NCI-H2227 (cell line): ENCODE results near the gene FBP2.
"Not testable (repeated sequence)": the region's sequence is repeated elsewhere in the genome, so short reads cannot be mapped to it uniquely, and the experiment has no call there.

Source experiments
- DNase-seq: peaks from one replicate; lab custom pipeline; 2025; ENCODE audit not compliant: unreplicated experiment; lab: John Stamatoyannopoulos, UW

The FBP2 gene

GRCh38 chr9:94564279-94564678 is 29.3 kb downstream of the FBP2 start:
- DNase-seq, result not testable (repeated sequence)

GRCh38 chr9:94563548-94563947 is 30.1 kb downstream of the FBP2 start:
- no peak for DNase-seq

DNA sequence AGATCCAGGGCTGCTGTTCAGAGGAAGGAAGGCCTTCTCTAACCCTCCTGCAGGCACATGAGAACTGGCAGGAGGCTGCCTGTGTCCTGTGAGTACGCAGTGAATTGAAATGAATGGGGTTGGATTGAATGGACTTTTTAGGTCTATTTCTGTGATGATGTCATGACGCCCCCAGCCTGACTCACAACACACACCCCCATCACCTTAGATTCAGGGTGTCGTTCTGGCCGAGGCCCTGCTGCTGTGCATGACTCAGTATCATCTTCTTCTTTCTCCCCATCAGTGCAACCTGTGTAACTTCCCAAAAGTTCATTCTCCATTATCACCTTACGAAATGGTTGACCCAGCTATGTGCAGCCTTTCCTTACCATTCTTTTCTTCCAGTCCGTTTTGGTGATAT is 33.4 kb downstream of the FBP2 start:
- no peak for DNase-seq

DNA sequence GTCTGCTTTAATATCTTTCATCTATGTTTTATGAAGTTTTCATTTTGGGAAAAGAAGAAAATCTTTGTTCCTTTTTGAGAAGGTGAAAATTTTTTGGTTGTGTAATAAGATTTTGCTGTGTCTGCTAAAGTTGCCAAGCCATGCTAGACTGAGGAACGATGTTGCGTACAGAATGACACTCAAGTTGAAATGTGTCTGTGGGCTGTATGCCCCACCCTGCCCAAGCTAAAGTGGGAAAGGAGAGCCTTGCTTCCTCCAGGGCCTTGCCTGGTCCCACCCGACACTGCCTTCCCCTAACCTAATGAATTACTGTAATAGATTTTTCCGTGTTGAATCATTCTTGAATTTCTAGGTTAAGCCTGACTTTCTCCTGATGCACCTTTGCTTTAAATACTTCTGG is 36.2 kb downstream of the FBP2 start:
- no peak for DNase-seq

DNA sequence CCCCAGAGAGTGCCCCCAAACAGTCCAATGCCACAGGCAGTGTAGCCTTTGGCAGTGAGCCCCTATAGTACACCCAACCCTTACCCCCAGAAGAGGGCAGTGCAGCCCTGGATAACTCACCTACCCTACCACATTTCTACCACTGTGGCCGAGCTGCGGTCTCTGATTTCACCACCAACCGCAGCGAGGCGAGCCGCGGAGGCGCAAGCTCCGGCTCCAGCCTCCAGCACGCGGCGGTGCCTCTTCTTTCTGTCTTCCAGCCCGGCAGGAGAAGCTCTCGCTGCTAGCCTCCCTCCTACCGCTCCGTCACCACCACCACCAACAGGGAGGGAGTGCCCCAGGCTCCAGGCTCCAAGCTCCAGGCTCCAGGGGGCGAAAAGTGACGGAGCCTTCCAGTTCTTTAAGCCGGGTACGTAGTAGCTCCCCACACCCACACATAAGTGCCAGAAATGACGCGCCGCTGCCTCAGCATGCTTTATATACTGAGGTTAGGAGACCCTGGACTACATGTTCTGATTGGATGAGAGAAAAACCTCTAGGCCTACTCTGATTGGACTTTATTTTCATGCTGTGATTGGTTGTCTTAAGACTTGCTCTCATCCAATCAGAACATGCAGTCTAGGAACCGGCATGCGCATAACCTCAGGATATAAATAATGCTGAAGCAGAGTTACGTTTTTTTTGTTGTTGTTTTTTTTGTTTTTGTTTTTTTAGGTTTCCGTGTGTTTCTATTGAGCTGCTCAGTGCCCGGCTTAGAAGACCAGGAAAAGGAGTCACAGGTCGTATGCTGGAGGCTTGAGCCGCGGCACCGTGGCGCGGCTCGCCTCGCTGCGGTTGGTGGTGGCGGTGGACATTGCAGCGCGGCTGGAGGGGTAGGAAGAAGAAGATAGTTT is 38.9 kb downstream of the FBP2 start, which contains the start of gene PCAT7:
TSS of gene PCAT7 (plus strand) at position 645 of the 893 bp plus-strand sequence.
- peak; percentile 85 for DNase-seq

DNA sequence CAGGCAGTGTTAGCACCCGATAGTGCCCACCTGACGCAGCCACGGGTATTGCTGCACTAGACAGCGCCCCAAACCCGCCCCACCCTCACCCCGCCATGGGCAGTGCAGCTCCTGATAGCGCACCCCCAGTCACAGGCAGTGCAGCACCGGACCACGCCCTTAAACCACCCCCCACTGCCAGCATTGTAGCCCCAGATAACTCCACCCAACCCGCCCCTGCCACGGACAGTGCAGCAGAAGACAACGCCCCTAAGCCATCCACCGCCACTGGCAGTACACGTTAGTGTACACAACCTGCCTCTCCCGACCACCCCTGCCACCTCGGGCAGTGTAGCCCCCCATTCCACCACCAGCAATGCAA is 39.6 kb downstream of the FBP2 start:
- peak; percentile 50 for DNase-seq

GRCh38 chr9:94553029-94553938 is 40.3 kb downstream of the FBP2 start:
- DNase-seq, result peak; percentile 53

GRCh38 chr9:94545940-94546339 is 47.7 kb downstream of the FBP2 start:
- no peak for DNase-seq

DNA sequence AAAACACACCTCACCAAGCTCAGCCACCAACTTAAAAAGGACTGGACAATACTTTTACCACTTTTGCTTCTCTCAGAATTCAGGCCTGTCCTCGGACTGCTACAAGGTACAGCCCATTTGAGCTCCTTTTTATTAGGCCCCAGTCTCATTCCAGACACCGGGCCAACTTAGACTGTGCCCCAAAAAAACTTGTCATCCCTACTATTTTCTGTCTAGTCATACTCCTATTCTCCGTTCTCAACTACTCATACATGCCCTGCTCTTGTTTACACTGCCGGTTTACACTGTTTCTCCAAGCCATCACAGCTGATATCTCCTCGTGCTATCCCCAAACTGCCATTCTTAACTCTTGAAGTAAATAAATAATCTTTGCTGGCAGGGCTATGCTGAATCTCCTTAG is 49.3 kb downstream of the FBP2 start:
- not testable (repeated sequence) for DNase-seq

DNA sequence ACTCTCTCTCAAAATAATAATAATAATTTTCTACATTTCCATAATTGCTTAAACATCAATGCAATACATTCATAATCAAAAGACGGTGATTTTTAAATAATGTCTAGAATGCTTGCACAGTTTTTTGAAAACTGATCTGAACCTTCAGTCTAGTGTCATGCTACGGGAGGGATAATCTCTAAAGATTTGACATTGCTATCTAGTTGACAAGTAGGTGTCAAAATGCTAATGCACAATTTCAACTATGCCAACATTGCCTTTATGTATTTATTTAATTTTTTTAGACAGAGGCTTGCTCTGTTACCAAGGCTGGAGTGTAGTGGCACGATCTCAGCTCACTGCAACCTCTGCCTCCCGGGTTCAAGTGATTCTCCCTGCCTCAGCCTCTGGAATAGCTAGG is 54.7 kb downstream of the FBP2 start:
- DNase-seq, result no peak

DNA sequence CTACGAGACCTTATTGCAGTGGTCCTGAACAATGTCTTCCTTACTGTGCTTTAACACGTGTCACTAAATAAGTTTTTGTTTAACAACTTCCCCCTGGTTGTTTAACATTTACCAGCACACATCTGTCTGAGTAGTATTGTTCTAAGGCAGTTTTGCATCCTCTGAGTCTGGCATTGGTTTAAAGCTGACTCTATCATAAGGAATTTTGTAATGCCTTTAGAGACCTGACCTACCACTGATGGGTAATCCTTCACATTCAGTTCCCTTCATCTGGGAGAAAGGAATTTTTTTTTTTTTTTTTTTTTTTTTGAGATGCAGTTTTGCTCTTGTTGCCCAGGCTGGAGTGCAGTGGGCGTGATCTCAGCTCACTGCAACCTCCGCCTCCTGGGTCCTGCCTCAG is 58.7 kb downstream of the FBP2 start:
- DNase-seq, result no peak

- DNase-seq, result no peak
Observed at GRCh38 chr9:94533601-94534000, 60.0 kb downstream of the FBP2 start.

DNA sequence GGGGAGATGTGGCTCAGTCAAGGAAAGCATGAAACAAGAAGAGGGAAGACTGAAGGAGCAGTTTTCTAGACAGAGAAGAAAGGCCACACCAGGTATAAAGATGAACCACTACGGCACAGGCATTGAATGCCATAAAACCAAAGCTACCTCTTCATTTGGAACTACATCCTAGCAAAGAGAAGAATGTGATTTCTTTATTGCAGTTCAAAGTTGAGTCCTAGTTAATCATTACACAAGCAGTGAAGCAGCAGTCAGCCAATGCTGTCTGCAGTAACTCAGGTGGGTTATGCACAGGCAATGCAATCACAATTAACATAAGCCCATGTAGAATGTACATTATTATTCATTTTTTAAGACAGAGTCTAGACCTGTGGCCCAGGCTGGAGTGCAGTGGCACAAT is 60.5 kb downstream of the FBP2 start:
- no peak for DNase-seq

DNA sequence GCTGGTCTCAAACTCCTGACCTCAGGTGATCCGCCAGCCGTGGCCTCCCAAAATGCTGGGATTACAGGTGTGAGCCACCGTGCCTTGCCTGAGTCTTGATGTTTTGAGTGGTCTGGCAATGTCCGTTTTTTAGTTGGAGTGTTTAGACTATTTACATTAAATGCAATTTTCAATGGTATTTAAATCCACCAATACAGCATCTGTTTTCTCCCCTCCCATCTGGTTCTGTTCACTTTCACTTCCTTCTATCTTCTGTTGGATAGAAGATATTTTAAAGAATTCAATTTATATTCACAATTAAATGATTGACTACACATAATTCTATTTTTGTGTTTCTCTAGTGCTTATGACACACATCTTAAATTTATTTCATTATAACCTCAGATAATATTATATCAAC is 64.7 kb downstream of the FBP2 start:
- DNase-seq, result no peak

- no peak for DNase-seq
Observed at GRCh38 chr9:94526951-94527350, 66.7 kb downstream of the FBP2 start.

GRCh38 chr9:94526271-94526670 is 67.4 kb downstream of the FBP2 start:
- DNase-seq, result no peak

DNA sequence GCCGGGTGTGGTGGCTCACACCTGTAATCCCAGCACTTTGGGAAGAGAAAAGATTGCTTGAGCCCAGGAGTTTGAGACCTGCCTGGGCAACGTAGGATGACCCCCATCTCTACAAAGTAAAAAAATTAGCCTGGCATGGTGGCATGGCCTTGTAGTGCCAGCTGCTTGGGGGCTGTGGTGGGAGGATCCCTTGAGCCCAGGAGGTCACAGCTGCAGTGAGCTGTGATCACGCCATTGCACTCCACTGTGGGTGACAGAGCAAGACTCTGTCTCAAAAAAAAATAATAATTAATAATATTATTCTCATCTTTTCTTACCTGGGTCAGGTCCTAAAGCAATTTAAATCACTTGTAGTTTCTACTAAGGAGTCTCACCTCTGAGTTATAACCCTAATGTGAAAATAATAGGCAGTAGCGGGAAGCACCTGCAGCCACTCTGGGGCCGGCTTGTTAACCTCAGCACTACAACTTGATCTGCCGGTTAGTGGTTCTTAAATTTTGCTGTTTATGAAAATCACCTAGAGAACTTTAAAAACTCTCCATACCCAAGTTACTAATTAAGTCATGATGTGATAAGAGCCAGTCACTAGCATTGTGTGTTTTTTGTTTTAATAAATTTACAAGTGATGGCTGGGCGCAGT is 68.1 kb downstream of the FBP2 start:
- DNase-seq, result no peak

GRCh38 chr9:94517254-94517653 is 76.4 kb downstream of the FBP2 start:
- no peak for DNase-seq

DNA sequence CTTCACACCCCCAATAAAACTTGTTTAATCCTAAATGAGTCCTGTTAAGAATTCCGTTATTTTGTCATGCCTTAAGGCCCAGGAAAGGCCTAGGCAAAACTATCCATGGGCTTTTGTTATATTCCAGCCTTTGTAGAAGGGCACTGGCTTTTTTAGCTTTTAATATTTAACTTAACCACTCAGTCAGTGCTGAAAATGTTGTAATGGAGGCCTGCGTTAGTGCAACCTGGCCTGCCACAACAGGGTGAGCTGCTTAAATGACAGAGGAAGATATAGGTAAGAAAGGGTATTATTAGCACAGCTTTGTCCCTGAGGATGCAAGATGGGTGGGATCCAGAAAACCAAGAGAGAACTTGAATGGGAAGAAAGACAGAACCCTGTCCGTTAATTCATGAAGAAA is 78.9 kb downstream of the FBP2 start:
- DNase-seq, result no peak

- no peak for DNase-seq
Observed at GRCh38 chr9:94511955-94512265, 81.7 kb downstream of the FBP2 start.

GRCh38 chr9:94511134-94511954 is 82.3 kb downstream of the FBP2 start:
- DNase-seq, result no peak
